SK-N-SH (cell line): ENCODE data around the gene KAT14. TPM values are rescaled to one million over a fixed set of nuclear protein-coding genes. Genes with fewer than 3 reads are reported as not detected.

Source experiments
- CTCF ChIA-PET: fragments of 300-600, 350-600 bp; formaldehyde crosslinking; extraction: SDS; loops from one replicate; lab custom pipeline; 2021; lab: Yijun Ruan, JAX
- POLR2A ChIA-PET: fragments of 350-600 bp; sonication (Branson Sonifier 250); formaldehyde crosslinking; extraction: SDS; loops from one replicate; lab custom pipeline; 2020; ENCODE audit warnings: antibody characterized with exemption, inconsistent platforms; lab: Yijun Ruan, JAX
- DNase-seq: peaks from one replicate; pipeline ENCODE4 v3.0.0; 2012
- H2AFZ ChIP-seq: fragments of 200-600 bp; sonication (generic); 2 replicates; pipeline ENCODE4 v1.8.1; 2016; ENCODE audit warnings: antibody characterized with exemption, mild to moderate bottlenecking, low read depth
- H3F3A ChIP-seq: fragments of 200-600 bp; sonication (generic); replicated peaks from 2 replicates; pipeline ENCODE3; 2016; ENCODE audit warnings: antibody characterized with exemption, mild to moderate bottlenecking; ENCODE audit not compliant: insufficient read depth
- H3K27ac ChIP-seq, 2 experiments: fragments of 200-500 bp in 1 of 2; fragments of 200-600 bp in 1 of 2; sonication (Bioruptor generic) in 1 of 2; sonication (generic), shearing (Covaris generic) in 1 of 2; 2 replicates each; pipeline versions ENCODE4 v1.5.1 to v1.6.1; 2014 to 2016; ENCODE audit warnings: low read depth in 2 of 2, inconsistent platforms in 1 of 2, low read length in 1 of 2, mild to moderate bottlenecking in 1 of 2, mixed read lengths in 1 of 2
- H3K27me3 ChIP-seq: fragments of 200-600 bp; sonication (generic), shearing (Covaris generic); 2 replicates; pipeline ENCODE4 v1.6.1; 2016; ENCODE audit warnings: mixed run types; ENCODE audit not compliant: insufficient read depth
- H3K36me3 ChIP-seq, 2 experiments: fragments of 200-500 bp in 1 of 2; fragments of 200-600 bp in 1 of 2; sonication (Bioruptor generic) in 1 of 2; sonication (generic) in 1 of 2; replicated peaks in 1 of 2; 2 replicates each; pipeline versions ENCODE3 to v1.5.1; 2014 to 2016; ENCODE audit warnings: low read length in 1 of 2, mild to moderate bottlenecking in 1 of 2; ENCODE audit not compliant: insufficient read depth in 2 of 2, control insufficient read depth in 1 of 2
- H3K4me1 ChIP-seq, 2 experiments: fragments of 200-500 bp in 1 of 2; fragments of 200-600 bp in 1 of 2; sonication (Bioruptor generic) in 1 of 2; sonication (generic), shearing (Covaris generic) in 1 of 2; 2 replicates each; pipeline versions ENCODE4 v1.5.1 to v1.6.1; 2014 to 2016; ENCODE audit warnings: low read depth in 1 of 2, low read length in 1 of 2, mixed run types in 1 of 2; ENCODE audit not compliant: insufficient read depth in 2 of 2, control insufficient read depth in 1 of 2
- H3K4me2 ChIP-seq: fragments of 200-600 bp; sonication (generic), shearing (Covaris generic); 2 replicates; pipeline ENCODE4 v1.6.1; 2017; ENCODE audit warnings: mixed run types
- H3K4me3 ChIP-seq, 2 experiments: fragments of 200-500 bp in 1 of 2; fragments of 200-600 bp in 1 of 2; sonication (Bioruptor generic) in 1 of 2; sonication (generic), shearing (Covaris generic) in 1 of 2; 2 replicates each; pipeline versions ENCODE4 v1.5.1 to v1.8.1; 2014 to 2016; ENCODE audit warnings: low read depth in 2 of 2, inconsistent platforms in 1 of 2, low read length in 1 of 2, mild to moderate bottlenecking in 1 of 2, mixed read lengths in 1 of 2, moderate library complexity in 1 of 2
- H3K79me2 ChIP-seq: fragments of 200-600 bp; sonication (generic); 2 replicates; pipeline ENCODE4 v1.8.1; 2017; ENCODE audit warnings: mild to moderate bottlenecking; ENCODE audit not compliant: insufficient read depth
- H3K9ac ChIP-seq: fragments of 200-600 bp; sonication (generic); 2 replicates; pipeline ENCODE4 v1.6.1; 2017; ENCODE audit warnings: mixed run types
- H3K9me2 ChIP-seq: fragments of 200-600 bp; sonication (generic); 2 replicates; pipeline ENCODE4 v1.6.1; 2017; ENCODE audit warnings: mixed run types
- H3K9me3 ChIP-seq: fragments of 200-600 bp; sonication (generic); 2 replicates; pipeline ENCODE4 v1.6.1; 2017; ENCODE audit warnings: mixed run types, mild to moderate bottlenecking, moderate library complexity
- H4K20me1 ChIP-seq: fragments of 200-600 bp; sonication (generic); 2 replicates; pipeline ENCODE4 v1.6.1; 2017; ENCODE audit warnings: mild to moderate bottlenecking, mixed run types; ENCODE audit not compliant: insufficient read depth
- EZH2phosphoT487 ChIP-seq: fragments of 200-600 bp; sonication (generic); IDR thresholded peaks from 2 replicates; pipeline ENCODE4 v1.6.1; 2017; ENCODE audit warnings: low read depth, mixed run types, mild to moderate bottlenecking, antibody characterized with exemption, moderate library complexity, borderline replicate concordance
- FOSL2 ChIP-seq: IDR thresholded peaks from 2 replicates; pipeline ENCODE4 v1.4.0; 2012; ENCODE audit warnings: low read depth, mild to moderate bottlenecking, moderate library complexity, borderline replicate concordance
- FOXJ3 ChIP-seq: sonication (generic); formaldehyde crosslinking; IDR thresholded peaks from 2 replicates; pipeline ENCODE4 v1.5.1; 2020; ENCODE audit warnings: mild to moderate bottlenecking, missing genetic modification reagents
- JUND ChIP-seq: IDR thresholded peaks from 2 replicates; pipeline ENCODE4 v1.4.0; 2012
- MXI1 ChIP-seq: IDR thresholded peaks from 2 replicates; pipeline ENCODE4 v1.6.1; 2012; ENCODE audit warnings: mild to moderate bottlenecking, low read depth, low read length, improper control_type of control experiment
- NRF1 ChIP-seq: IDR thresholded peaks from 2 replicates; pipeline ENCODE4 v1.6.1; 2012; ENCODE audit warnings: low read depth, mild to moderate bottlenecking, low read length
- RAD21 ChIP-seq: IDR thresholded peaks from 2 replicates; pipeline ENCODE4 v1.6.1; 2012; ENCODE audit warnings: mild to moderate bottlenecking, low read length
- RCOR1 ChIP-seq: fragments of 150-350 bp; IDR thresholded peaks from 2 replicates; pipeline ENCODE4 v1.6.1; 2017; ENCODE audit warnings: antibody characterized with exemption, low read length
- SMC3 ChIP-seq: IDR thresholded peaks from 2 replicates; pipeline ENCODE4 v1.6.1; 2012; ENCODE audit warnings: low read depth, low read length, improper control_type of control experiment
- TEAD4 ChIP-seq: IDR thresholded peaks from 2 replicates; pipeline ENCODE4 v1.4.0; 2012; ENCODE audit warnings: mild to moderate bottlenecking, borderline replicate concordance; ENCODE audit not compliant: insufficient read depth
- YY1 ChIP-seq: IDR thresholded peaks from 2 replicates; pipeline ENCODE4 v1.4.0; 2012; ENCODE audit warnings: low read depth, mild to moderate bottlenecking
- WGBS: methylation state at CpG from one replicate; pipeline ENCODE4 v1.1.6; 2017; ENCODE audit warnings: low lambda C conversion rate; 5-methylcytosine and 5-hydroxymethylcytosine counted together
- polyA plus RNA-seq, 3 experiments: library from polyadenylated mRNA; depleted of rRNA; stranded (reverse); fragments of >200 nt; gene quantifications; 2 replicates each; pipeline ENCODE4 v1.2.3, GENCODE V29; 2012
- TF ChIP-seq, protein P1 (sequence below): fragments of 200-600 bp; sonication (generic); IDR thresholded peaks from 2 replicates; pipeline ENCODE4 v1.6.1; 2017; ENCODE audit warnings: antibody characterized with exemption, mild to moderate bottlenecking, moderate library complexity
- TF ChIP-seq, protein P2 (sequence below): fragments of 150-350 bp; IDR thresholded peaks from 2 replicates; pipeline ENCODE4 v1.6.1; 2017; ENCODE audit warnings: antibody characterized with exemption, low read length, low read depth, borderline replicate concordance
- TF ChIP-seq, protein P3 (sequence below): IDR thresholded peaks from 2 replicates; pipeline ENCODE4 v1.4.0; 2012; ENCODE audit warnings: low read depth, borderline replicate concordance
- TF ChIP-seq, protein P4 (sequence below): IDR thresholded peaks from 2 replicates; pipeline ENCODE4; 2012

Gene KAT14
- polyA plus RNA-seq, 1 of the 3 experiments (the other 2 are of a cell fraction) = 7.3 TPM

DNA sequence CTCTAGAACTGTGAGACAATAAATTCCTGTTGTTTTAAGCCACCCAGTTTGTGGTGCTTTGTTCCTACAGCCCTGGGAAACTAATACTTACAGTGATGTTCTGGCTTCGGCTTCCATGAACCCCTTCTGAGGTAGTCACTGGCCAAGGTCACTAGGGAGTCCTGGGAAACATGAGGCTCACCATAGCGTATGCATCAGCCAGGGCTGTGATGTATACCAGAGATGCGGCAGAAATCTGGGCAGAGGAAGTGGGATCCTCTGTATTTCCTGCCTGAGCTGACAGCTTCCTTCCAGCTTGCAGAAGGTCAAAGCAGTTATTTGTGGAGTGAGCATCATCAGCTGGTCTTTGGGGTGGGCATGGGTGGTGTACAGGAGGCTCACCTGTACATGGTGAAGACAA is 27.9 kb downstream of the KAT14 start (continued):
- TF ChIP-seq, protein P1, sequence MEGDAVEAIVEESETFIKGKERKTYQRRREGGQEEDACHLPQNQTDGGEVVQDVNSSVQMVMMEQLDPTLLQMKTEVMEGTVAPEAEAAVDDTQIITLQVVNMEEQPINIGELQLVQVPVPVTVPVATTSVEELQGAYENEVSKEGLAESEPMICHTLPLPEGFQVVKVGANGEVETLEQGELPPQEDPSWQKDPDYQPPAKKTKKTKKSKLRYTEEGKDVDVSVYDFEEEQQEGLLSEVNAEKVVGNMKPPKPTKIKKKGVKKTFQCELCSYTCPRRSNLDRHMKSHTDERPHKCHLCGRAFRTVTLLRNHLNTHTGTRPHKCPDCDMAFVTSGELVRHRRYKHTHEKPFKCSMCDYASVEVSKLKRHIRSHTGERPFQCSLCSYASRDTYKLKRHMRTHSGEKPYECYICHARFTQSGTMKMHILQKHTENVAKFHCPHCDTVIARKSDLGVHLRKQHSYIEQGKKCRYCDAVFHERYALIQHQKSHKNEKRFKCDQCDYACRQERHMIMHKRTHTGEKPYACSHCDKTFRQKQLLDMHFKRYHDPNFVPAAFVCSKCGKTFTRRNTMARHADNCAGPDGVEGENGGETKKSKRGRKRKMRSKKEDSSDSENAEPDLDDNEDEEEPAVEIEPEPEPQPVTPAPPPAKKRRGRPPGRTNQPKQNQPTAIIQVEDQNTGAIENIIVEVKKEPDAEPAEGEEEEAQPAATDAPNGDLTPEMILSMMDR = no peak
- no peak for TF ChIP-seq NRF1
- no peak for TF ChIP-seq MXI1

DNA sequence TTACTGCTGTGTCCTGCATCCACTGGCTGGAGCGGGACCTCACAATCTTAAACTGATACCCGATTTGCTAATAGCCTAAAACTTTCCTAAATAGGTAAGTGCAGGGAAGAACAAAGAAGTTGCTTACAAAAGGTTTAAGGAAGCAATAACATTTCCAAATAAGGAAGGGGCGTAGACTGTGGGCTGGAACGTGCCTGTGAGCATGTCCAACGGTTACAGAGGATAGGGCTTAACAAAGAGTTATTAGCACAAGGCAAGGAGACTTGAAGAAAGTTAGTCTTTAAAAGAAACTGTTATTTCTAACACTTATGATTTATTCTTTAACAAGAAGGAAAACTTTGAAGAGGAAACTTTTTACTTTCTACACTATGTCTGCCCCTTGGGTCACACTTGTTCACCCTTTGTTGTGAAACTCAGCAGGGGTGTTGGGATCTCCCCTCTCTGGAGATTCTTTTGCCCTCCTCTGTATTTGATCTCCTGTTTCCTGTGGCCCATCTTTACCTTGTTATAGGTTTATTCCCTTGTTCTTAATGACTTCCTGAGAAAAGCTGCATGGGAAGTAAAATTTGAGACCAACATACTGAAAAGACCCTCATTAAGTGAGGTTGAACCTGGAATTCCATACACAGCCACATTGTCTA is 28.7 kb downstream of the KAT14 start:
- Histone ChIP-seq H3K9me2 (no peaks in the 10 kb centered on the region), H3K79me2 (0 out of 2 replicates have a peak, but pooled peaks cover 3% of the 10 kb centered on the region), H3K27ac (no peak overlapping the region), H3F3A (no peaks in the 10 kb centered on the region), H3K4me1 (peaks cover 0 to 2% of the 10 kb centered on the region in 2 experiments; a peak in 1 of 4 replicates), H3K4me3 (no peak overlapping the region), H3K9me3 (no peaks in the 10 kb centered on the region), H3K36me3 (peaks cover 24 to 50% of the 10 kb centered on the region in 2 experiments), H4K20me1 (no peaks in the 10 kb centered on the region), H2AFZ (no peak overlapping the region), H3K27me3 (no peaks in the 10 kb centered on the region), H3K4me2 (no peak overlapping the region), H3K9ac (no peak overlapping the region)
- no peak for DNase-seq
- ChIA-PET POLR2A (no interaction called here), CTCF (interaction anchor here (0.9 kb wide), 1 partner anchor 19 kb away, joined by 4 read pairs; no protein-coding TSS in a partner anchor)
- TF ChIP-seq, protein P2, sequence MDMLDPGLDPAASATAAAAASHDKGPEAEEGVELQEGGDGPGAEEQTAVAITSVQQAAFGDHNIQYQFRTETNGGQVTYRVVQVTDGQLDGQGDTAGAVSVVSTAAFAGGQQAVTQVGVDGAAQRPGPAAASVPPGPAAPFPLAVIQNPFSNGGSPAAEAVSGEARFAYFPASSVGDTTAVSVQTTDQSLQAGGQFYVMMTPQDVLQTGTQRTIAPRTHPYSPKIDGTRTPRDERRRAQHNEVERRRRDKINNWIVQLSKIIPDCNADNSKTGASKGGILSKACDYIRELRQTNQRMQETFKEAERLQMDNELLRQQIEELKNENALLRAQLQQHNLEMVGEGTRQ = no peak
- TF ChIP-seq, protein P3, sequence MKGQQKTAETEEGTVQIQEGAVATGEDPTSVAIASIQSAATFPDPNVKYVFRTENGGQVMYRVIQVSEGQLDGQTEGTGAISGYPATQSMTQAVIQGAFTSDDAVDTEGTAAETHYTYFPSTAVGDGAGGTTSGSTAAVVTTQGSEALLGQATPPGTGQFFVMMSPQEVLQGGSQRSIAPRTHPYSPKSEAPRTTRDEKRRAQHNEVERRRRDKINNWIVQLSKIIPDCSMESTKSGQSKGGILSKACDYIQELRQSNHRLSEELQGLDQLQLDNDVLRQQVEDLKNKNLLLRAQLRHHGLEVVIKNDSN = no peak
- TF ChIP-seq EZH2phosphoT487 (no peak), TEAD4 (no peak), FOSL2 (no peak), SMC3 (no peak), RAD21 (no peak), JUND (no peak), FOXJ3 (CRISPR knock-in tag) (no peak), RCOR1 (no peak), YY1 (no peak)
- TF ChIP-seq, protein P4, sequence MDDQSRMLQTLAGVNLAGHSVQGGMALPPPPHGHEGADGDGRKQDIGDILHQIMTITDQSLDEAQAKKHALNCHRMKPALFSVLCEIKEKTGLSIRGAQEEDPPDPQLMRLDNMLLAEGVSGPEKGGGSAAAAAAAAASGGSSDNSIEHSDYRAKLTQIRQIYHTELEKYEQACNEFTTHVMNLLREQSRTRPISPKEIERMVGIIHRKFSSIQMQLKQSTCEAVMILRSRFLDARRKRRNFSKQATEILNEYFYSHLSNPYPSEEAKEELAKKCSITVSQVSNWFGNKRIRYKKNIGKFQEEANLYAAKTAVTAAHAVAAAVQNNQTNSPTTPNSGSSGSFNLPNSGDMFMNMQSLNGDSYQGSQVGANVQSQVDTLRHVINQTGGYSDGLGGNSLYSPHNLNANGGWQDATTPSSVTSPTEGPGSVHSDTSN = no peak
- 90% methylated on average over 5 of the region's 5 CpGs for WGBS
